IPS-18c (cell line): ENCODE results near the gene CASKIN2.
"Not testable (repeated sequence)": the region's sequence is repeated elsewhere in the genome, so short reads cannot be mapped to it uniquely, and the experiment has no call there.

Experiments used
- H3K4me3 ChIP-seq: 2 replicates; pipeline ENCODE4 v1.7.0; 2013; ENCODE audit warnings: low read depth, mild to moderate bottlenecking, low read length, moderate library complexity; ENCODE audit not compliant: insufficient read depth
- H3K9me3 ChIP-seq: one replicate; pipeline ENCODE4 v1.6.1; 2013; ENCODE audit warnings: mild to moderate bottlenecking, low read length, moderate library complexity; ENCODE audit not compliant: control insufficient read depth, insufficient read depth

The CASKIN2 gene

GRCh38 chr17:75488693-75489510 lies 26.4 kb downstream of the CASKIN2 start:
- Histone ChIP-seq H3K4me3 (no peak overlapping the region), H3K9me3 (no peaks in the 10 kb centered on the region)

- H3K4me3 ChIP-seq, result no peak overlapping the region
- no peaks in the 10 kb centered on the region for H3K9me3 ChIP-seq
Measured at GRCh38 chr17:75487351-75488070, 27.8 kb downstream of the CASKIN2 start.

GRCh38 chr17:75486951-75487350 lies 28.4 kb downstream of the CASKIN2 start:
- Histone ChIP-seq H3K4me3 (no peak overlapping the region), H3K9me3 (no peaks in the 10 kb centered on the region)

GRCh38 chr17:75486151-75486550 lies 29.2 kb downstream of the CASKIN2 start:
- H3K4me3 ChIP-seq, result no peak overlapping the region
- no peaks in the 10 kb centered on the region for H3K9me3 ChIP-seq

GRCh38 chr17:75485688-75486087 lies 29.6 kb downstream of the CASKIN2 start:
- Histone ChIP-seq H3K4me3 (no peak overlapping the region), H3K9me3 (no peaks in the 10 kb centered on the region)

- Histone ChIP-seq H3K9me3 (no peaks in the 10 kb centered on the region), H3K4me3 (no peak overlapping the region)
Measured at GRCh38 chr17:75482098-75482942, 33.0 kb downstream of the CASKIN2 start.

GRCh38 chr17:75481194-75482068 lies 33.9 kb downstream of the CASKIN2 start:
- H3K4me3 ChIP-seq, result no peak overlapping the region
- H3K9me3 ChIP-seq, result no peaks in the 10 kb centered on the region

GRCh38 chr17:75480281-75480680 lies 35.1 kb downstream of the CASKIN2 start:
- Histone ChIP-seq H3K9me3 (no peaks in the 10 kb centered on the region), H3K4me3 (no peak overlapping the region)

GRCh38 chr17:75478508-75478907 lies 36.8 kb downstream of the CASKIN2 start:
- H3K4me3 ChIP-seq, result no peak overlapping the region
- H3K9me3 ChIP-seq, result no peaks in the 10 kb centered on the region

- H3K4me3 ChIP-seq, H3K9me3 ChIP-seq: not testable (repeated sequence)
Measured at GRCh38 chr17:75477490-75477862, 37.9 kb downstream of the CASKIN2 start.

- Histone ChIP-seq H3K4me3 (no peak overlapping the region), H3K9me3 (no peaks in the 10 kb centered on the region)
Measured at GRCh38 chr17:75476752-75477489, 38.4 kb downstream of the CASKIN2 start.

GRCh38 chr17:75476271-75476671 lies 39.1 kb downstream of the CASKIN2 start:
- H3K9me3 ChIP-seq, result no peaks in the 10 kb centered on the region
- no peak overlapping the region for H3K4me3 ChIP-seq

- Histone ChIP-seq H3K4me3 (no peak overlapping the region), H3K9me3 (no peaks in the 10 kb centered on the region)
Measured at GRCh38 chr17:75475851-75476250, 39.5 kb downstream of the CASKIN2 start.

- no peaks in the 10 kb centered on the region for H3K9me3 ChIP-seq
- H3K4me3 ChIP-seq, result no peak overlapping the region
Measured at GRCh38 chr17:75475144-75475835, 40.0 kb downstream of the CASKIN2 start.

- Histone ChIP-seq H3K4me3 (no peak overlapping the region), H3K9me3 (no peaks in the 10 kb centered on the region)
Measured at GRCh38 chr17:75474736-75475135, 40.6 kb downstream of the CASKIN2 start.

GRCh38 chr17:75473246-75473645 lies 42.1 kb downstream of the CASKIN2 start:
- Histone ChIP-seq H3K4me3 (no peak overlapping the region), H3K9me3 (no peaks in the 10 kb centered on the region)
